GM13977 (cell line): ENCODE measurements around the gene EPM2AIP1.

Experiments
- DNase-seq: peaks from one replicate; pipeline ENCODE4 v3.0.0; 2012; ENCODE audit warnings: low spot score
- CTCF ChIP-seq: IDR thresholded peaks from 2 replicates; pipeline ENCODE4 v1.5.1; 2012; ENCODE audit warnings: mild to moderate bottlenecking, control low read depth; ENCODE audit not compliant: insufficient read depth; ENCODE audit errors: extremely low read depth, missing control alignments
- in situ Hi-C: fragments of 300-500 bp; cut with MboI; formaldehyde crosslinking; loops from one replicate; pipeline ENCODE4 v1.12.0; 2022; ENCODE audit warnings: low sequenced_read_pairs, low pct_unique_long_range_greater_than_20kb, mixed read lengths, inconsistent platforms; ENCODE audit not compliant: unreplicated experiment

Gene EPM2AIP1

DNA sequence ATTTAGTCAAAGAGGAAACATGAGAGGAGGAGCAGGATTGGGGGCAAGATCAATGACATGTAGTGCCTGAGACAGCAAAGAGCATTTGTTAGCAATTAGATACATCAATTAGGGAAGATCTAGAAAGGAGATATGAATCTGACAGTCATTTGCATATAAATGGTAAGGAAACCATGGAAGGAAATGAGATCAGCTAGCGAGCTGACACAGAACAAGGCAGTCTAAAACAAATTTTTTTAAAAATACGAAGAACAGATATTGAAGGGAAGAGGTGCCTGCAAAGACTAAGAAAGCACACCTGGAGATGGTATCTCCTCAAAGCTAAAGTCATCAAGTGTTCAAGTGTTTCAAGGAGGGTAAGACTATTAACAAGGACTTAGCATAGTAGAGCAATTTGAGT is 4.6 kb downstream of the EPM2AIP1 start:
- TF ChIP-seq CTCF = no peak
- in situ Hi-C loops = no loop called here
- DNase-seq = no peak

- TF ChIP-seq CTCF = no peak
- in situ Hi-C loops = no loop called here
These were observed 11.9 kb downstream of the EPM2AIP1 start for GRCh38 chr3:36981006-36981405.

GRCh38 chr3:36973139-36973538 is 19.8 kb downstream of the EPM2AIP1 start:
- in situ Hi-C loops = no loop called here
- no peak for TF ChIP-seq CTCF
- DNase-seq = no peak

More at GRCh38 chr3:36981006-36981405, 11.9 kb downstream of the EPM2AIP1 start:
- DNase-seq = no peak

GRCh38 chr3:36972163-36972562 is 20.8 kb downstream of the EPM2AIP1 start:
- no peak for TF ChIP-seq CTCF
- no peak for DNase-seq
- in situ Hi-C loops = no loop called here

- in situ Hi-C loops = no loop called here
- TF ChIP-seq CTCF = no peak
- peak; percentile 82 for DNase-seq
These were observed 23.1 kb downstream of the EPM2AIP1 start for GRCh38 chr3:36969540-36970432.

DNA sequence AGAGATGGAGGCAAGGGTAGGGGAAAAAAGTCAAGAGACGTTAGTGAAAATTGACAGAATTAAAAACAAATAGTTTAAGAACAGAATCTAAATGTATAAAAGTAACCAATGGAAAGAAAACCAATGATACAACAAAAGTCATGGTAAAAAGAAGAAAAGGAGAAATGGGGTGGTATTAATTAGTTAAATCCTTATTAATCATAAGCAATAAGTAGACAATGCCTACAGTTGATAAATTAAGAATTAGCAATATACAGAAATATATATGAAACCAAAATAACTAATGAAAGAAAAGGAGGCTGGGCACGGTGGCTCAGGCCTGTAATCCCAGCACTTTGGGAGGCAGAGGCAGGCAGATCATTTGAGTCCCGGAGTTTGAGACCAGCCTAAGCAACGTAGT is 23.8 kb downstream of the EPM2AIP1 start:
- no peak for TF ChIP-seq CTCF
- in situ Hi-C loops = no loop called here

GRCh38 chr3:36965440-36965839 is 27.5 kb downstream of the EPM2AIP1 start:
- in situ Hi-C loops = no loop called here
- TF ChIP-seq CTCF = no peak

More for the DNA sequence above, 23.8 kb downstream of the EPM2AIP1 start:
- no peak for DNase-seq

More at GRCh38 chr3:36965440-36965839, 27.5 kb downstream of the EPM2AIP1 start:
- DNase-seq = no peak
